HG03520 (cell line): ENCODE results near the gene SPATA2.

Experiments used
- ATAC-seq: cut with Tn5 transposase; IDR thresholded peaks from one replicate; pipeline ENCODE4 v1.9.1; 2021; ENCODE audit warnings: mild to moderate bottlenecking, moderate library complexity; ENCODE audit not compliant: unreplicated experiment

Gene SPATA2

GRCh38 chr20:49935746-49936152 lies 20.4 kb upstream of the SPATA2 start:
- ATAC-seq, result no peak

- no peak for ATAC-seq
Measured at GRCh38 chr20:49929142-49929494, 13.8 kb upstream of the SPATA2 start.

- ATAC-seq, result no peak
Measured at GRCh38 chr20:49928411-49929141, 13.2 kb upstream of the SPATA2 start.

- ATAC-seq, result no peak
Measured at GRCh38 chr20:49925901-49926454, 10.6 kb upstream of the SPATA2 start.

GRCh38 chr20:49924247-49924646 lies 8.9 kb upstream of the SPATA2 start:
- ATAC-seq, result no peak

- no peak for ATAC-seq
Measured at GRCh38 chr20:49919461-49919860, 4.1 kb upstream of the SPATA2 start.

GRCh38 chr20:49919009-49919408 lies 3.7 kb upstream of the SPATA2 start:
- no peak for ATAC-seq

- no peak for ATAC-seq
Measured at GRCh38 chr20:49918446-49918845, 3.1 kb upstream of the SPATA2 start.

GRCh38 chr20:49916146-49917002 lies 1.0 kb upstream of the SPATA2 start:
- no peak for ATAC-seq

GRCh38 chr20:49915118-49915379 lies 280 bp downstream of the SPATA2 start:
- no peak for ATAC-seq

GRCh38 chr20:49914310-49915117 lies 815 bp downstream of the SPATA2 start:
- peak; percentile 4 for ATAC-seq

GRCh38 chr20:49913399-49914047 lies 1.8 kb downstream of the SPATA2 start:
- no peak for ATAC-seq

- ATAC-seq, result no peak
Measured at GRCh38 chr20:49910340-49910706, 5.0 kb downstream of the SPATA2 start.

- no peak for ATAC-seq
Measured at GRCh38 chr20:49909499-49910339, 5.6 kb downstream of the SPATA2 start.

GRCh38 chr20:49908258-49908565 lies 7.1 kb downstream of the SPATA2 start:
- ATAC-seq, result no peak

GRCh38 chr20:49907405-49908257 lies 7.7 kb downstream of the SPATA2 start:
- ATAC-seq, result no peak

GRCh38 chr20:49906615-49907154 lies 8.6 kb downstream of the SPATA2 start:
- no peak for ATAC-seq

GRCh38 chr20:49906101-49906604 lies 9.2 kb downstream of the SPATA2 start:
- no peak for ATAC-seq
